Activated CD4-positive, CD25-positive, alpha-beta regulatory T cell treated with anti-CD3 and anti-CD28 coated beads, Interleukin-2, amount 50 U/mL, for 16 hours (primary cell): Measurements from ENCODE around the gene GYS2.

ENCODE experiments used
- DNase-seq: peaks from one replicate; pipeline ENCODE4 v3.0.0-alpha.2; 2020; ENCODE audit warnings: low read depth, low spot score

Gene GYS2

GRCh38 chr12:21553329-21553675, 51.3 kb downstream of the GYS2 start:
- no peak for DNase-seq

- DNase-seq = no peak
These were observed 51.9 kb downstream of the GYS2 start for GRCh38 chr12:21552635-21553328.

GRCh38 chr12:21551841-21552465, 52.7 kb downstream of the GYS2 start:
- no peak for DNase-seq

DNA sequence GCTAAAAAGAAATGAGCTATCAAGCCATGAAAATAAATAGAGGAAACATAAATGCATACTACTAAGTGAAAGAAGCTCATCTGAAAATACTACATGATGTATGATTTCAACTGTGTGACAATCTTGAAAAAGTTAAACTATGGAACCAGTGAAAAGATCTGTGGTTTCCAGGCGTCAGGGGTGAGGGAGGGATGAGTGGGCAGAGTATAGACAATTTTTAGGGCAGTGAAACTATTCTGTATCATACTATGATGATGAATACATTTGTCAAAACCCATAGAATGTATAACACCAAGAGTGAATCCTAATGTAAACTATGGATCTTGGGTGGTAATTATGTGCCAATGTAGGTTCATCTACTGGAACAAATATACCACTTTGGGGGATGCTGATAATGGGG, 57.2 kb downstream of the GYS2 start:
- no peak for DNase-seq

DNA sequence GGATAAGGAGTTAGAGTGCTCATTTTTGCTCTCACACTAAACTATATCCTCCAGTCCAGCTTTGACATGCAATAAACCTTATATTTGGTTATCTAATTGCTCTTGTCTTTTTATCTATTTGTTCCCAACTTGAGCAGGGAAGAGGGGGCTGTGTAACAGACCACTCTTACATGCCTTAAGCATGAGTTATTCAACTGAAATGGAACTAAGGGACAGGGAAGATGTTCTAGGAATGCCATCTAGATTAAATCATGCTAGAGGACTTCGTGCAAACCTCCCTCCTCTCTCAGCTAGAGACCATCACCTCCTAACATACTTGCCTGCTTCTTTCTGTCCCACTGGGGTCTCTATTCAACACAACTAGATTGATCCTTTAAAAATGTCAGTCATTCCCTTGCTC, 57.9 kb downstream of the GYS2 start:
- no peak for DNase-seq

DNA sequence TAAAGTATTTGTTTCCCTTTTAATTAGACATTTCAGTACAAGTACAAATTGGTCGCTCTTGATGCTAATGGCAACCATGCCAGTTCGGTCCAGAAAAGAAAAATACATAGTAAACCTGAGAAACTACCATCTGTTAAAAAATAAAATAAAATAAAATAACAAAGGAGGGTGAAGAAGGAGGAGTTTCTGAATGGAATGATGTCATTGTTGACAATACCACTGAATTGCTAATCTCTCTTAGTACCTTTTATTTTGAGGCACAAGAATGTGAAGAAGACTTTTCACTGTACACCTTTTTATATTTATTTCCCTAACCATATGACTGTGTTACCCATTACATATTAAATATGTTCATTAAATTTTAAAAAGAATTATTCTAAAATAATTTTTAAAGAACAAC, 59.1 kb downstream of the GYS2 start:
- no peak for DNase-seq

- no peak for DNase-seq
These were observed 61.5 kb downstream of the GYS2 start for GRCh38 chr12:21543151-21543550.

DNA sequence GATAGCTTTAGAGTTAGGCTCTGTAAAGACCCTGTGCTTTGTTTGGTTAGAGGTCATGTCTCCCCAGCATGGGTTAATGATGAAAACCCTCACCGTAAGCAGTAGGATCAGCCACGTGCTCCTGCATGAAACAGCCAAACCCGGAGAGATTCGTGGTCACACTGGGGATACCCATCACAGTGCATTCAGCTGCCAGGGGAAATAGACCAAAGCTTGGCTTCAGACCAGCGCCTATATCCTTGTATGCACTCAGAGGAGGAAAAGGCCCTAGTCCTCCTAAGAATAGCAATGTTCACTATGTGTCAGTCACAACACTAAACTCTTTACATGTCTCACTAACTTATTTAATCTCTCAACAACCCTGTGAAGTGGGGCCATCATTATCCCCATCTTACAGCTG, 62.2 kb downstream of the GYS2 start:
- no peak for DNase-seq

GRCh38 chr12:21541773-21542172, 62.9 kb downstream of the GYS2 start:
- DNase-seq = no peak

DNA sequence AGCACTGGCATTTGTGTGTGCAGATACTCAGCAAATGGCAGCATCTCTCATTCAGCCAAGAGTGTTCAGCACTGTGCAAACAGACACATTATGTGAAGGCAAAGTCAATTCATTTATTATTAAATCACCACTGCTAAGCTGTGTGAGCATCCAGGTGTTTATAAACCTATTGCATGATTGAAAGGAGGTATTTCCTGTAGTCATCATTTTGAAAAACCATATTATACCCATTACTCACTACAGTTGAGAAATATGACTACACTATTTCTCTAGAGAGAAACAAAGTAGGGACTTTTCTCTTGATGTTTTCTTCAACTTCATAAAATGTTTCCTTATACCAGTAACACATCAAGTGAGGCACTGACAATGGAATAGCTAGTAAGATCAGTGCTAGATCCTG, 64.8 kb downstream of the GYS2 start:
- no peak for DNase-seq

- DNase-seq = no peak
These were observed 66.5 kb downstream of the GYS2 start for GRCh38 chr12:21538061-21538653.

DNA sequence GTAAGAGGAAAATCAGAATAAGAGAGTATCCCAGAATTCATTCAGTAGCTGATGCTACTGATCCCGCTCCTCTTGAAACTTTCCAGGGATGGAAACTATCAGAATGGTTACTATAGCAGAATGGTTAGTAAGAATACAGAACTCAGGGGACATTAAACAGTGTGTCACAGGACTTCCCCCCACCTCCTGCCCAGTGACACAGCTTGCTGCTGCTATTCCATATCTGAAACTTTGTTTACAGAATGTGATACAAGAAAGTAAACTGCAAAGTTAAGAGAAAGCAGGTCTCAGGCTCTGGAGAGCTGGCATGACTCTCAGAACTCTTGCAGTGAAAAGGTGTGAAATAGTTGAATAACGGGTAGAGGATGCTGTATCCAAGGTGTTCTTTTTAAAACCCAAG, 75.2 kb downstream of the GYS2 start:
- DNase-seq = no peak

DNA sequence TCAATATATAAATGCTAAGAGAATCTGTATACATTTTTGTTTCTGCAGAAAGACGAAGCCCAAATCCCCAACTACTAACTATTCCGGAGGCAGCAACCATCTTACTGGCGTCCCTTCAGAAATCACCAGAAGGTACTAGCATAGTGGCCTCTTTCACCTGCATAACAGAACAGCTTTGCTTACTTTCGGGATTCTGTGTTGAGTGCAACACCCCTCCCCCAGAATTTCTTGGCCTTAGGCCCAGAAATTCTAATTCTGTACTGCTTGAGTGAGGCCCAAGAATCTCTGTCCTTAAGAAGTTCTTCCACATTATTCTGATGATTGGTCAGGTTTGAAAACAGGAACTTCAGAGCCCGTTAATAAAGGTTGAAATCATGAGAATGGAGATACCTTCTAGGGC, 75.7 kb downstream of the GYS2 start:
- DNase-seq = no peak

GRCh38 chr12:21527451-21528180, 77.0 kb downstream of the GYS2 start:
- DNase-seq = peak; percentile 20

- DNase-seq = no peak
These were observed 77.8 kb downstream of the GYS2 start for GRCh38 chr12:21526721-21527345.

GRCh38 chr12:21526053-21526452, 78.6 kb downstream of the GYS2 start, which contains the start of gene SPX:
SPX (plus strand) TSS chr12:21526296; CDS start chr12:21526473, 177 bp downstream.
- DNase-seq = no peak

DNA sequence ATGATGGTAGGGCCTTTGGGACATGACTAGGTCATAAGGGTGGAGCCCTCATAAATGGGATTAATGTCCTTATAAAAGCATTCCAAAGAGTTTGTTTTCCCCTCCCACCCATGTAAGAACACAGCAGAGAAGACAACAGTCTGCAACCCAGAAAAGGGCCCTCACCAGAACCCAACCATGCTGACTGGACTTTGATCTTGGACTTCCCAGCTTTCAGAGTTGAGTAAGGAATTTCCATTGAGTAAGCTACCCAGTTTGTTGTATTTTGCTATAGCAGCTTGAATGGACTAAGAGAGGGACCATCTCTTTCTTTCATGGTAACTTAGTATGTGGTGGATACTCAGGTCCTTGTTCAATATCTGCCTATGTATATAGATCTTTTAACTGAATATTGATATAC, 81.5 kb downstream of the GYS2 start:
- DNase-seq = no peak

GRCh38 chr12:21521541-21521940, 83.1 kb downstream of the GYS2 start:
- DNase-seq = no peak

DNA sequence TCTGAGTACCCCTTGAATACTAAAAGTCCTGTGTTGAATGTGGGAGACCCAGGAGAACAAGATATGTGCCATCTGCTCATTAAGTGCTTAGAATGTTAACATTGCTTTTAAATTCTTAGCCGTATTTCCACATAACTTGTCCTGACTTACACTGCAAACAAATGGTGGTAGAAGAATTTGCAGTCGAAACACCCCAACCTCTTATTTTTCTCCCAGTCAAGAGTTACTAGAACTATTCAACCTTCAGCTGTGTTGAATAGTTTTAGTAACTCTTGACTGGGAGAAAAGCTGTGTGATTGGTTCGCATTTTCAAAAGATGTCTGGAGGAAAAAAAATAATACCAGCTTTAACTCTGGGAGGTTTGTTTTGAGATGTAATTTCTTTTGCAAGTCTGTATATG, 86.2 kb downstream of the GYS2 start:
- no peak for DNase-seq

DNA sequence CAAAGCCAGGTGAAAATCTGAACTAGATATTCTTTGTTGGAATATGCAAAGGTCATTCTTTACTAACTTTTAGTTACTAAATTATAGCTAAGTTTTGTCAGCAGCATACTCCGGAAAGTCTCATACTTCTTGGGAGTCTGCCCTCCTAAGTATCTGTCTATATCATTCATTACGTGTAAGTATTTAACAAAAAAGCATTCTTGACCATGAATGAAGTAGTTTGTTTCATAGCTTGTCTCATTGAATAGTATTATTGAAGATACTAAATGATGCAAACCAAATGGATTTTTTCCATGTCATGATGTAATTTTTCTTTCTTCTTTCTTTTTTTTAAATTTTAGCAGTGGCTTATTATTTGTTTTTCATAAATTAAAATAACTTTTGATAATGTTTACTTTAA, 88.4 kb downstream of the GYS2 start:
- DNase-seq = no peak

DNA sequence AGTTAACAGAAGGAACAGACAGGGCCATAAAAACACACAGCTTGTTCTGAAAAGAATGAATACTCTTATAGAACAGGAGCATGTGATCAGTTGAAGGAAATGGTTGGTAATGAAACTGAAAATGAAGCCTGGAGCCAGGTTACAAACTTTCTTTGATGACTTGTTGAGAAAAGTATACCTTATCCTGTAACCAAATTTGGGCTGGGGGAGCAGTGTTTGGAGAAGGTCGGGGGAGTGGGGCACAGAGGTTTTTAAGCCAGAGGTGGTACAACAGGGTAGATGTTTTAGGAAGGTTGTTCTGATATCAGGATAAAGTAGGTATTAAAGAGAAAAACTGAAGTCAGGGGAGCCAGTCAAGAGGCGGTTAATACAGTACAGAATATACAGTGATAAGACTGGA, 94.9 kb downstream of the GYS2 start:
- DNase-seq = no peak

GRCh38 chr12:21507849-21508248, 96.8 kb downstream of the GYS2 start:
- DNase-seq = no peak
